Vagina (tissue), 2 donors: ENCODE data around the gene LDB2. TPM values are rescaled to one million over a fixed set of nuclear protein-coding genes. Genes with fewer than 3 reads are reported as not detected.
"Not testable (repeated sequence)": the region's sequence is repeated elsewhere in the genome, so short reads cannot be mapped to it uniquely, and the experiment has no call there.

Experiments used
- DNase-seq, 2 donors: peaks; one replicate each; pipeline ENCODE4 v3.0.0-alpha.2; 2017; ENCODE audit errors: extremely low spot score in 2 of 2
- H3K27ac ChIP-seq: fragments of 200-600 bp; sonication (generic); one replicate; pipeline ENCODE4 v1.5.1; 2019
- H3K27me3 ChIP-seq: fragments of 200-600 bp; sonication (generic); one replicate; pipeline ENCODE4 v1.5.1; 2019
- H3K36me3 ChIP-seq, 2 donors: fragments of 200-600 bp; sonication (generic); one replicate each; pipeline ENCODE4 v1.5.1; 2017 to 2019
- H3K4me1 ChIP-seq: fragments of 200-600 bp; sonication (generic); one replicate; pipeline ENCODE4 v1.5.1; 2019
- H3K4me3 ChIP-seq, 2 donors: fragments of 200-600 bp; sonication (generic); 1 replicate in 1 of 2; 2 replicates in 1 of 2; pipeline ENCODE4 v1.5.1; 2016 to 2019
- H3K9me3 ChIP-seq: fragments of 200-600 bp; sonication (generic); one replicate; pipeline ENCODE4 v1.5.1; 2019
- CTCF ChIP-seq, 3 experiments: fragments of 450-650 bp in 2 of 3; fragments of 200-600 bp in 1 of 3; sonication (generic) in 1 of 3; IDR thresholded peaks; one replicate each; pipeline ENCODE4 v1.5.1; 2017 to 2019; ENCODE audit warnings: antibody characterized with exemption in 3 of 3, mild to moderate bottlenecking in 2 of 3, moderate library complexity in 2 of 3
- POLR2A ChIP-seq, 2 donors: fragments of 450-650 bp; IDR thresholded peaks; one replicate each; pipeline ENCODE4 v1.6.1; 2017; ENCODE audit warnings: antibody characterized with exemption in 2 of 2, mild to moderate bottlenecking in 2 of 2, moderate library complexity in 2 of 2
- POLR2AphosphoS5 ChIP-seq, 2 donors: sonication (generic); formaldehyde crosslinking; IDR thresholded peaks; one replicate each; pipeline ENCODE4 v1.9.0; 2017; ENCODE audit warnings: antibody characterized with exemption in 2 of 2, mild to moderate bottlenecking in 2 of 2, low read depth in 1 of 2; ENCODE audit not compliant: insufficient read depth in 1 of 2
- intact Hi-C: fragments of 100-400 bp; cut with DNase I; formaldehyde crosslinking; loops from one replicate; pipeline ENCODE4 v1.15.1; 2023
- total RNA-seq: library from RNA; depleted of rRNA; stranded (reverse); fragments of >200 nt; gene quantifications from one replicate; pipeline ENCODE4 v1.2.3, GENCODE V29; 2016

LDB2 gene
- total RNA-seq, 1 donor from 2014 or later: 70.0 TPM

- intact Hi-C loops: no loop called here
Observed at GRCh38 chr4:16537926-16538325, 360.5 kb downstream of the LDB2 start.

GRCh38 chr4:16532240-16532970 is 366.0 kb downstream of the LDB2 start:
- H3K4me1 ChIP-seq: peaks cover 23% of the 10 kb centered on the region
- no peak overlapping the region for H3K4me3 ChIP-seq
- no peaks in the 10 kb centered on the region for H3K9me3 ChIP-seq
- intact Hi-C loops: no loop called here
- H3K36me3 ChIP-seq: no peaks in the 10 kb centered on the region
- DNase-seq: no peak
- no peaks in the 10 kb centered on the region for H3K27me3 ChIP-seq
- TF ChIP-seq POLR2AphosphoS5 (IDR thresholded peaks at IDR 0.05; ENCODE audit: insufficient read depth in 1 of 2, low read depth in 1 of 2) (peak in 1 of 2 donors; percentile 86), POLR2A (IDR thresholded peaks at IDR 0.05) (no peak)
- H3K27ac ChIP-seq: no peak overlapping the region

More at GRCh38 chr4:16537926-16538325, 360.5 kb downstream of the LDB2 start:
- no peak for DNase-seq
- Histone ChIP-seq H3K27ac (no peak overlapping the region), H3K4me1 (peaks cover 8% of the 10 kb centered on the region), H3K36me3 (no peaks in the 10 kb centered on the region), H3K9me3 (no peaks in the 10 kb centered on the region), H3K4me3 (no peak overlapping the region), H3K27me3 (no peaks in the 10 kb centered on the region)
- no peak for TF ChIP-seq POLR2AphosphoS5 (IDR thresholded peaks at IDR 0.05; ENCODE audit: insufficient read depth in 1 of 2, low read depth in 1 of 2)

GRCh38 chr4:16530688-16531635 is 367.5 kb downstream of the LDB2 start:
- H3K27me3 ChIP-seq: no peaks in the 10 kb centered on the region
- intact Hi-C loops: no loop called here

GRCh38 chr4:16524911-16525554 is 373.4 kb downstream of the LDB2 start:
- Histone ChIP-seq H3K36me3 (no peaks in the 10 kb centered on the region), H3K4me1 (no peaks in the 10 kb centered on the region), H3K4me3 (no peak overlapping the region), H3K27ac (no peak overlapping the region), H3K9me3 (no peaks in the 10 kb centered on the region), H3K27me3 (no peaks in the 10 kb centered on the region)
- TF ChIP-seq POLR2AphosphoS5 (IDR thresholded peaks at IDR 0.05; ENCODE audit: insufficient read depth in 1 of 2, low read depth in 1 of 2) (no peak), CTCF (IDR thresholded peaks at IDR 0.05) (no peak), POLR2A (IDR thresholded peaks at IDR 0.05) (no peak)
- no peak for DNase-seq
- intact Hi-C loops: no loop called here

More at GRCh38 chr4:16530688-16531635, 367.5 kb downstream of the LDB2 start:
- Histone ChIP-seq H3K27ac (no peak overlapping the region), H3K9me3 (no peaks in the 10 kb centered on the region), H3K4me3 (no peak overlapping the region), H3K36me3 (no peaks in the 10 kb centered on the region), H3K4me1 (peaks cover 23% of the 10 kb centered on the region)
- TF ChIP-seq POLR2AphosphoS5 (IDR thresholded peaks at IDR 0.05; ENCODE audit: insufficient read depth in 1 of 2, low read depth in 1 of 2) (no peak), CTCF (IDR thresholded peaks at IDR 0.05) (no peak)
- DNase-seq: no peak

GRCh38 chr4:16524406-16524805 is 374.0 kb downstream of the LDB2 start:
- H3K4me1 ChIP-seq: no peaks in the 10 kb centered on the region
- H3K27ac ChIP-seq: no peak overlapping the region
- H3K9me3 ChIP-seq: no peaks in the 10 kb centered on the region
- no peaks in the 10 kb centered on the region for H3K36me3 ChIP-seq
- TF ChIP-seq CTCF (IDR thresholded peaks at IDR 0.05) (no peak), POLR2A (IDR thresholded peaks at IDR 0.05) (no peak), POLR2AphosphoS5 (IDR thresholded peaks at IDR 0.05; ENCODE audit: insufficient read depth in 1 of 2, low read depth in 1 of 2) (no peak)
- DNase-seq: no peak
- H3K27me3 ChIP-seq: no peaks in the 10 kb centered on the region
- intact Hi-C loops: no loop called here
- no peak overlapping the region for H3K4me3 ChIP-seq

- H3K27ac ChIP-seq, DNase-seq, intact Hi-C loops, H3K36me3 ChIP-seq, H3K4me1 ChIP-seq, H3K4me3 ChIP-seq, H3K27me3 ChIP-seq, H3K9me3 ChIP-seq: not testable (repeated sequence)
Observed at GRCh38 chr4:16523526-16523925, 374.9 kb downstream of the LDB2 start.
